HG03196 (cell line): ENCODE data around the gene PSKH1.
"Not testable (repeated sequence)": the region's sequence is repeated elsewhere in the genome, so short reads cannot be mapped to it uniquely, and the experiment has no call there.

Experiments used
- ATAC-seq: cut with Tn5 transposase; IDR thresholded peaks from one replicate; pipeline ENCODE4 v1.9.1; 2021; ENCODE audit not compliant: unreplicated experiment

PSKH1 gene

GRCh38 chr16:67892899-67893742 lies at the start of gene PSKH1:
Gene PSKH1, plus strand, starts transcription at chr16:67893254. Its CDS starts 15,496 bp downstream, at chr16:67908750.
- peak; percentile 87 for ATAC-seq

- ATAC-seq = no peak
These were observed 49.7 kb upstream of the PSKH1 start for GRCh38 chr16:67843343-67843765.

- ATAC-seq = no peak
These were observed 48.6 kb upstream of the PSKH1 start for GRCh38 chr16:67844497-67844896.

GRCh38 chr16:67845291-67846062 lies 47.6 kb upstream of the PSKH1 start:
- ATAC-seq = no peak

- no peak for ATAC-seq
These were observed 47.1 kb upstream of the PSKH1 start for GRCh38 chr16:67846063-67846319.

- peak; percentile 44 for ATAC-seq
These were observed 46.6 kb upstream of the PSKH1 start, which contains the start of gene NUTF2 for GRCh38 chr16:67846320-67847063. Gene NUTF2, plus strand, starts transcription at chr16:67846933. Its CDS starts 18,198 bp downstream, at chr16:67865131.

- ATAC-seq = peak; percentile 34
These were observed 45.8 kb upstream of the PSKH1 start, which contains the start of gene CENPT for GRCh38 chr16:67847064-67847861. Gene CENPT, minus strand, starts transcription at chr16:67847693. Its CDS starts 13,834 bp downstream, at chr16:67833859.

- ATAC-seq = no peak
These were observed 44.9 kb upstream of the PSKH1 start for GRCh38 chr16:67848118-67848517.

- ATAC-seq = no peak
These were observed 39.4 kb upstream of the PSKH1 start for GRCh38 chr16:67853670-67854069.

- ATAC-seq = no peak
These were observed 37.3 kb upstream of the PSKH1 start for GRCh38 chr16:67855789-67856188.

- ATAC-seq = no peak
These were observed 36.0 kb upstream of the PSKH1 start for GRCh38 chr16:67856927-67857546.

- ATAC-seq = no peak
These were observed 35.4 kb upstream of the PSKH1 start for GRCh38 chr16:67857547-67858233.

GRCh38 chr16:67858500-67858899 lies 34.6 kb upstream of the PSKH1 start:
- no peak for ATAC-seq

- ATAC-seq = no peak
These were observed 32.3 kb upstream of the PSKH1 start for GRCh38 chr16:67860589-67861398.

- no peak for ATAC-seq
These were observed 31.2 kb upstream of the PSKH1 start for GRCh38 chr16:67861877-67862276.

- ATAC-seq = no peak
These were observed 30.2 kb upstream of the PSKH1 start for GRCh38 chr16:67862623-67863583.

- not testable (repeated sequence) for ATAC-seq
These were observed 29.0 kb upstream of the PSKH1 start for GRCh38 chr16:67864044-67864443.

- ATAC-seq = no peak
These were observed 28.5 kb upstream of the PSKH1 start for GRCh38 chr16:67864594-67864993.
